HepG2 (cell line): ENCODE measurements around the gene SLC13A3. TPM values are rescaled to one million over a fixed set of nuclear protein-coding genes. Genes with fewer than 3 reads are reported as not detected.

Source experiments
- DR1 ChIP-seq: sonication (generic); formaldehyde crosslinking; IDR thresholded peaks from 2 replicates; pipeline ENCODE4 v1.8.0; 2021; ENCODE audit warnings: mild to moderate bottlenecking, missing genetic modification reagents, inconsistent platforms
- KLF13 ChIP-seq: sonication (generic); formaldehyde crosslinking; IDR thresholded peaks from 2 replicates; pipeline ENCODE4 v1.4.0; 2020; ENCODE audit warnings: mild to moderate bottlenecking, missing genetic modification reagents
- MIER3 ChIP-seq: IDR thresholded peaks from 2 replicates; pipeline ENCODE4 v1.6.1; 2016; ENCODE audit warnings: missing compliant biosample characterization, borderline replicate concordance
- NFIC ChIP-seq: IDR thresholded peaks from 2 replicates; pipeline ENCODE4 v1.6.1; 2012; ENCODE audit warnings: mild to moderate bottlenecking, low read length, inconsistent platforms
- PBX2 ChIP-seq: IDR thresholded peaks from 2 replicates; pipeline ENCODE4 v1.6.1; 2016; ENCODE audit warnings: control low read depth
- RNF2 ChIP-seq: fragments of 450-650 bp; conservative IDR thresholded peaks from 2 replicates; pipeline ENCODE4 v1.6.1; 2016; ENCODE audit warnings: low read depth
- SMC3 ChIP-seq: IDR thresholded peaks from 2 replicates; pipeline ENCODE4 v1.6.1; 2011; ENCODE audit warnings: low read length, improper control_type of control experiment
- SP1 ChIP-seq, 2 experiments: fragments of 450-650 bp in 1 of 2; sonication (generic) in 1 of 2; formaldehyde crosslinking in 1 of 2; IDR thresholded peaks; 2 replicates each; pipeline versions ENCODE4 v1.4.0 to v1.6.1; 2016 to 2020; ENCODE audit warnings: missing genetic modification reagents in 1 of 2
- ZBTB37 ChIP-seq: sonication (generic); formaldehyde crosslinking; IDR thresholded peaks from 2 replicates; pipeline ENCODE4 v1.4.0; 2020; ENCODE audit warnings: mild to moderate bottlenecking, missing genetic modification reagents
- ZFP36 ChIP-seq: fragments of 150-350 bp; IDR thresholded peaks from 2 replicates; pipeline ENCODE4 v1.6.1; 2018; ENCODE audit warnings: borderline replicate concordance, low read length, low read depth; ENCODE audit not compliant: partially characterized antibody
- ZFP36L2 ChIP-seq: sonication (generic); formaldehyde crosslinking; IDR thresholded peaks from 2 replicates; pipeline ENCODE4 v1.4.0; 2020; ENCODE audit warnings: missing genetic modification reagents
- ZFYVE20 ChIP-seq: sonication (generic); formaldehyde crosslinking; IDR thresholded peaks from 2 replicates; pipeline ENCODE4 v1.8.0; 2023; ENCODE audit warnings: low read depth, mild to moderate bottlenecking, moderate library complexity, missing genetic modification reagents, borderline replicate concordance
- ZNF367 ChIP-seq: sonication (generic); formaldehyde crosslinking; IDR thresholded peaks from 2 replicates; pipeline ENCODE4 v1.4.0; 2020; ENCODE audit warnings: missing genetic modification reagents, borderline replicate concordance
- ZNF496 ChIP-seq: sonication (generic); formaldehyde crosslinking; IDR thresholded peaks from 2 replicates; pipeline ENCODE4 v1.8.1; 2023; ENCODE audit warnings: mild to moderate bottlenecking, moderate library complexity, missing genetic modification reagents; ENCODE audit not compliant: insufficient replicate concordance
- ZNF510 ChIP-seq: sonication (generic); formaldehyde crosslinking; IDR thresholded peaks from 2 replicates; pipeline ENCODE4 v1.4.0; 2020; ENCODE audit warnings: low read depth, mild to moderate bottlenecking, missing genetic modification reagents
- ZNF780A ChIP-seq: sonication (generic); formaldehyde crosslinking; IDR thresholded peaks from 2 replicates; pipeline ENCODE4 v1.8.0; 2022; ENCODE audit warnings: mild to moderate bottlenecking, missing genetic modification reagents, moderate library complexity
- polyA plus RNA-seq, 8 experiments: library from polyadenylated mRNA; depleted of rRNA in 3 of 8; stranded (reverse) in 7 of 8; unstranded in 1 of 8; fragments of >200 nt; fragmentation: Illumina TruSeq in 4 of 8; extraction: Trizol in 4 of 8; gene quantifications; 2 replicates each; pipeline versions ENCODE4 v1.2.1 to v1.2.3, GENCODE V29; 2011 to 2016; ENCODE audit warnings: low read depth in 4 of 8, missing spikeins in 1 of 8, mixed read lengths in 1 of 8; ENCODE audit not compliant: insufficient read depth in 1 of 8
- total RNA-seq, 5 experiments: library from RNA; depleted of rRNA; stranded (reverse); fragments of >200 nt; fragmentation: Illumina TruSeq; extraction: Trizol; gene quantifications; 2 replicates each; pipeline ENCODE4 v1.2.3, GENCODE V29; 2016; ENCODE audit warnings: low read depth in 1 of 5
- TF ChIP-seq, protein P1 (sequence below): sonication (generic); formaldehyde crosslinking; IDR thresholded peaks from 2 replicates; pipeline ENCODE4 v1.5.1; 2020; ENCODE audit warnings: missing genetic modification reagents, mild to moderate bottlenecking, borderline replicate concordance
- TF ChIP-seq, protein P2 (sequence below): sonication (generic); formaldehyde crosslinking; IDR thresholded peaks from 2 replicates; pipeline ENCODE4 v1.5.0; 2020; ENCODE audit warnings: mild to moderate bottlenecking, missing genetic modification reagents
- TF ChIP-seq, protein P3 (sequence below): sonication (generic); formaldehyde crosslinking; IDR thresholded peaks from 2 replicates; pipeline ENCODE4 v1.5.1; 2020; ENCODE audit warnings: mild to moderate bottlenecking, missing genetic modification reagents, moderate library complexity

The SLC13A3 gene
- total and polyA plus RNA-seq, 2 of the 13 experiments (the other 11 are each of a cell fraction or from before 2014, with no cell fraction given) = 66.5 to 76.0 TPM

- TF ChIP-seq, protein P1, sequence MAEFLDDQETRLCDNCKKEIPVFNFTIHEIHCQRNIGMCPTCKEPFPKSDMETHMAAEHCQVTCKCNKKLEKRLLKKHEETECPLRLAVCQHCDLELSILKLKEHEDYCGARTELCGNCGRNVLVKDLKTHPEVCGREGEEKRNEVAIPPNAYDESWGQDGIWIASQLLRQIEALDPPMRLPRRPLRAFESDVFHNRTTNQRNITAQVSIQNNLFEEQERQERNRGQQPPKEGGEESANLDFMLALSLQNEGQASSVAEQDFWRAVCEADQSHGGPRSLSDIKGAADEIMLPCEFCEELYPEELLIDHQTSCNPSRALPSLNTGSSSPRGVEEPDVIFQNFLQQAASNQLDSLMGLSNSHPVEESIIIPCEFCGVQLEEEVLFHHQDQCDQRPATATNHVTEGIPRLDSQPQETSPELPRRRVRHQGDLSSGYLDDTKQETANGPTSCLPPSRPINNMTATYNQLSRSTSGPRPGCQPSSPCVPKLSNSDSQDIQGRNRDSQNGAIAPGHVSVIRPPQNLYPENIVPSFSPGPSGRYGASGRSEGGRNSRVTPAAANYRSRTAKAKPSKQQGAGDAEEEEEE (CRISPR knock-in tag) = 0 out of 2 replicates have a peak, but pooled peaks have one; percentile 57
- peak; percentile 71 for TF ChIP-seq SMC3
- TF ChIP-seq NFIC = no peak
- no peak for TF ChIP-seq ZFP36
- no peak for TF ChIP-seq KLF13 (CRISPR knock-in tag)
- no peak for TF ChIP-seq ZNF780A (CRISPR knock-in tag)
- TF ChIP-seq DR1 (CRISPR knock-in tag) = no peak
- TF ChIP-seq ZFP36L2 (CRISPR knock-in tag) = no peak
- no peak for TF ChIP-seq ZNF367 (CRISPR knock-in tag)
- TF ChIP-seq PBX2 (CRISPR knock-in tag) = no peak
- TF ChIP-seq ZBTB37 (CRISPR knock-in tag) = no peak
- TF ChIP-seq, protein P2, sequence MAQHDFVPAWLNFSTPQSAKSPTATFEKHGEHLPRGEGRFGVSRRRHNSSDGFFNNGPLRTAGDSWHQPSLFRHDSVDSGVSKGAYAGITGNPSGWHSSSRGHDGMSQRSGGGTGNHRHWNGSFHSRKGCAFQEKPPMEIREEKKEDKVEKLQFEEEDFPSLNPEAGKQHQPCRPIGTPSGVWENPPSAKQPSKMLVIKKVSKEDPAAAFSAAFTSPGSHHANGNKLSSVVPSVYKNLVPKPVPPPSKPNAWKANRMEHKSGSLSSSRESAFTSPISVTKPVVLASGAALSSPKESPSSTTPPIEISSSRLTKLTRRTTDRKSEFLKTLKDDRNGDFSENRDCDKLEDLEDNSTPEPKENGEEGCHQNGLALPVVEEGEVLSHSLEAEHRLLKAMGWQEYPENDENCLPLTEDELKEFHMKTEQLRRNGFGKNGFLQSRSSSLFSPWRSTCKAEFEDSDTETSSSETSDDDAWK (CRISPR knock-in tag) = no peak
- no peak for TF ChIP-seq ZNF510 (CRISPR knock-in tag)
- TF ChIP-seq ZNF496 (CRISPR knock-in tag) = no peak
- TF ChIP-seq, protein P3, sequence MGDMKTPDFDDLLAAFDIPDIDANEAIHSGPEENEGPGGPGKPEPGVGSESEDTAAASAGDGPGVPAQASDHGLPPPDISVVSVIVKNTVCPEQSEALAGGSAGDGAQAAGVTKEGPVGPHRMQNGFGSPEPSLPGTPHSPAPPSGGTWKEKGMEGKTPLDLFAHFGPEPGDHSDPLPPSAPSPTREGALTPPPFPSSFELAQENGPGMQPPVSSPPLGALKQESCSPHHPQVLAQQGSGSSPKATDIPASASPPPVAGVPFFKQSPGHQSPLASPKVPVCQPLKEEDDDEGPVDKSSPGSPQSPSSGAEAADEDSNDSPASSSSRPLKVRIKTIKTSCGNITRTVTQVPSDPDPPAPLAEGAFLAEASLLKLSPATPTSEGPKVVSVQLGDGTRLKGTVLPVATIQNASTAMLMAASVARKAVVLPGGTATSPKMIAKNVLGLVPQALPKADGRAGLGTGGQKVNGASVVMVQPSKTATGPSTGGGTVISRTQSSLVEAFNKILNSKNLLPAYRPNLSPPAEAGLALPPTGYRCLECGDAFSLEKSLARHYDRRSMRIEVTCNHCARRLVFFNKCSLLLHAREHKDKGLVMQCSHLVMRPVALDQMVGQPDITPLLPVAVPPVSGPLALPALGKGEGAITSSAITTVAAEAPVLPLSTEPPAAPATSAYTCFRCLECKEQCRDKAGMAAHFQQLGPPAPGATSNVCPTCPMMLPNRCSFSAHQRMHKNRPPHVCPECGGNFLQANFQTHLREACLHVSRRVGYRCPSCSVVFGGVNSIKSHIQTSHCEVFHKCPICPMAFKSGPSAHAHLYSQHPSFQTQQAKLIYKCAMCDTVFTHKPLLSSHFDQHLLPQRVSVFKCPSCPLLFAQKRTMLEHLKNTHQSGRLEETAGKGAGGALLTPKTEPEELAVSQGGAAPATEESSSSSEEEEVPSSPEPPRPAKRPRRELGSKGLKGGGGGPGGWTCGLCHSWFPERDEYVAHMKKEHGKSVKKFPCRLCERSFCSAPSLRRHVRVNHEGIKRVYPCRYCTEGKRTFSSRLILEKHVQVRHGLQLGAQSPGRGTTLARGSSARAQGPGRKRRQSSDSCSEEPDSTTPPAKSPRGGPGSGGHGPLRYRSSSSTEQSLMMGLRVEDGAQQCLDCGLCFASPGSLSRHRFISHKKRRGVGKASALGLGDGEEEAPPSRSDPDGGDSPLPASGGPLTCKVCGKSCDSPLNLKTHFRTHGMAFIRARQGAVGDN = peak; percentile 27; the same call in 1 of the 2 replicates
- no peak for TF ChIP-seq MIER3 (CRISPR knock-in tag)
- no peak for TF ChIP-seq ZFYVE20
- TF ChIP-seq SP1 (IDR thresholded peaks at IDR 0.05) = no peak
- no peak for TF ChIP-seq SP1 (CRISPR knock-in tag; IDR thresholded peaks at IDR 0.05)
- TF ChIP-seq RNF2 = no peak
Measured at GRCh38 chr20:46559685-46560440, 91.4 kb downstream of the SLC13A3 start (continued).
